Fibroblast of lung (primary cell): ENCODE data around the gene MAP2K5. TPM values are rescaled to one million over a fixed set of nuclear protein-coding genes. Genes with fewer than 3 reads are reported as not detected.

Source experiments
- DNase-seq, 2 donors: peaks; one replicate each; pipeline versions ENCODE4 v3.0.0 to v3.0.0-alpha.2; 2010; ENCODE audit warnings: low read depth in 2 of 2
- H2AFZ ChIP-seq: 2 replicates; pipeline ENCODE4 v1.5.1; 2012; ENCODE audit warnings: low read length, control low read depth, inconsistent platforms
- H3K27ac ChIP-seq: 2 replicates; pipeline ENCODE4 v1.5.1; 2011; ENCODE audit warnings: low read length, control low read depth; ENCODE audit not compliant: insufficient read depth
- H3K27me3 ChIP-seq: 2 replicates; pipeline ENCODE4 v1.5.1; 2011; ENCODE audit warnings: mild to moderate bottlenecking, low read length; ENCODE audit not compliant: control insufficient read depth, insufficient read depth
- H3K36me3 ChIP-seq: 2 replicates; pipeline ENCODE4 v1.5.1; 2011; ENCODE audit warnings: low read length; ENCODE audit not compliant: control insufficient read depth, insufficient read depth
- H3K4me1 ChIP-seq: 2 replicates; pipeline ENCODE4 v1.5.1; 2011; ENCODE audit warnings: low read length; ENCODE audit not compliant: control insufficient read depth, insufficient read depth; ENCODE audit errors: extremely low read depth
- H3K4me2 ChIP-seq: 2 replicates; pipeline ENCODE4 v1.5.1; 2011; ENCODE audit warnings: low read length, control low read depth; ENCODE audit not compliant: insufficient read depth; ENCODE audit errors: extremely low read depth
- H3K4me3 ChIP-seq, 4 experiments: fragments of 200-600 bp in 1 of 4; sonication (generic) in 1 of 4; replicated peaks in 1 of 4; 2 replicates each; pipeline ENCODE4 v1.5.1; 2011 to 2016; ENCODE audit warnings: low read length in 4 of 4, low read depth in 3 of 4, mild to moderate bottlenecking in 3 of 4, control low read depth in 2 of 4, inconsistent platforms in 1 of 4, mixed read lengths in 1 of 4; ENCODE audit not compliant: insufficient read depth in 1 of 4; ENCODE audit errors: control extremely low read depth in 1 of 4
- H3K79me2 ChIP-seq: 2 replicates; pipeline ENCODE4 v1.5.1; 2012; ENCODE audit warnings: mild to moderate bottlenecking, low read length, inconsistent platforms; ENCODE audit not compliant: control insufficient read depth, insufficient read depth
- H3K9ac ChIP-seq: 2 replicates; pipeline ENCODE4 v1.5.1; 2011; ENCODE audit warnings: mild to moderate bottlenecking, low read length, control low read depth; ENCODE audit not compliant: insufficient read depth
- H3K9me3 ChIP-seq: 2 replicates; pipeline ENCODE4 v1.5.1; 2012; ENCODE audit warnings: low read depth, low read length; ENCODE audit not compliant: control insufficient read depth, insufficient read depth
- H4K20me1 ChIP-seq: 2 replicates; pipeline ENCODE4 v1.5.1; 2011; ENCODE audit warnings: low read length; ENCODE audit not compliant: control insufficient read depth, insufficient read depth; ENCODE audit errors: extremely low read depth
- EZH2 ChIP-seq: IDR thresholded peaks from 2 replicates; pipeline ENCODE4 v1.5.1; 2012; ENCODE audit warnings: low read length, control low read depth, mild to moderate bottlenecking; ENCODE audit errors: missing control alignments
- polyA plus RNA-seq, 2 donors: library from polyadenylated mRNA; depleted of rRNA in 1 of 2; stranded (reverse) in 1 of 2; unstranded in 1 of 2; fragments of >200 nt; gene quantifications; 2 replicates each; pipeline ENCODE4 v1.2.1, GENCODE V29; 2011 to 2012; ENCODE audit warnings: missing spikeins in 1 of 2
- total RNA-seq: library from RNA; depleted of rRNA; stranded (reverse); fragments of >200 nt; gene quantifications from 2 replicates; pipeline ENCODE4 v1.2.1, GENCODE V29; 2014
- TF ChIP-seq, protein P1 (sequence below), 2 donors: IDR thresholded peaks in 1 of 2; conservative IDR thresholded peaks in 1 of 2; 1 replicate in 1 of 2; 2 replicates in 1 of 2; pipeline ENCODE4 v1.5.1; 2011 to 2012; ENCODE audit warnings: low read length in 2 of 2, control low read depth in 1 of 2, inconsistent platforms in 1 of 2, low read depth in 1 of 2, mild to moderate bottlenecking in 1 of 2

Gene MAP2K5
- total and polyA plus RNA-seq, 2 donors (not counting 1 experiment from before 2014, with no cell fraction given) = 5.7 to 10.2 TPM

DNA sequence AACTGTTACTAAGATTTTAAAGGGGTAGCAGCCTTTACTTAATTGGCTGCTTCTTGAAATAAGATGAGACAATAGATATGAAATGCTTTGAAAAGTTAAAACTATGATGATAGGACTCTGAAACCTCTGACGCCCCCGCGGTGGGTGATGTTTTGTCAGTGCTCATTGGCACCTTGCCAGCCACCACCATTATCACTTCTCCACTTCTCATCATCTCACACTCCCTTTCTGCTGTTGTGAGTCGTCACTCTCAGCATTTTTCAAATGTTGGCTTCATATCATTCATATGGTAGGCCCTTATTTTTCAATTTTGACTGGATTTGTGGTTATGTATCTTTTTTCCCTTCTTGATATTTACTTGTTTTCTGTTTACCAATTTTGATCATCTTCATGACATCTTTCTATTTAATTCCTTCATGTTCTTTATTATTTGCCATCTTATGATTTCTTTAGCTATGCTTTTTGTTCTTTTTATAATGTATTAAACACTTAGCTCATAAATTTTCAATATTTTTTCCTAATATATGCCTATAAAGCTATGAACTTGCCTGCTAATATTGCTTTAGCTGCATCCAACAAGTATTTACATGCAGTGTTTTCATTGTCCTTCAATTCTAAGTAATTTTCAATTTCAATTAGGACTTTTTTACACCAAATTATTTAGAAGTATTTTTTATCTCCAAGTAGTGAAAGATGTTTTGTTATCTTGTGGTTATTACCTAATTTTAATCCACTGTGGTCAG is 252.5 kb downstream of the MAP2K5 start:
- TF ChIP-seq EZH2 = no peak
- TF ChIP-seq, protein P1, sequence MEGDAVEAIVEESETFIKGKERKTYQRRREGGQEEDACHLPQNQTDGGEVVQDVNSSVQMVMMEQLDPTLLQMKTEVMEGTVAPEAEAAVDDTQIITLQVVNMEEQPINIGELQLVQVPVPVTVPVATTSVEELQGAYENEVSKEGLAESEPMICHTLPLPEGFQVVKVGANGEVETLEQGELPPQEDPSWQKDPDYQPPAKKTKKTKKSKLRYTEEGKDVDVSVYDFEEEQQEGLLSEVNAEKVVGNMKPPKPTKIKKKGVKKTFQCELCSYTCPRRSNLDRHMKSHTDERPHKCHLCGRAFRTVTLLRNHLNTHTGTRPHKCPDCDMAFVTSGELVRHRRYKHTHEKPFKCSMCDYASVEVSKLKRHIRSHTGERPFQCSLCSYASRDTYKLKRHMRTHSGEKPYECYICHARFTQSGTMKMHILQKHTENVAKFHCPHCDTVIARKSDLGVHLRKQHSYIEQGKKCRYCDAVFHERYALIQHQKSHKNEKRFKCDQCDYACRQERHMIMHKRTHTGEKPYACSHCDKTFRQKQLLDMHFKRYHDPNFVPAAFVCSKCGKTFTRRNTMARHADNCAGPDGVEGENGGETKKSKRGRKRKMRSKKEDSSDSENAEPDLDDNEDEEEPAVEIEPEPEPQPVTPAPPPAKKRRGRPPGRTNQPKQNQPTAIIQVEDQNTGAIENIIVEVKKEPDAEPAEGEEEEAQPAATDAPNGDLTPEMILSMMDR (conservative IDR thresholded peaks at IDR 0.05 in 1 of 2, IDR thresholded peaks at IDR 0.05 in 1 of 2; ENCODE audit: low read depth in 1 of 2, low read length in 2 of 2) = no peak
- no peak overlapping the region for H3K9ac ChIP-seq
- no peaks in the 10 kb centered on the region for H3K79me2 ChIP-seq

GRCh38 chr15:67796196-67797127 is 254.0 kb downstream of the MAP2K5 start:
- no peaks in the 10 kb centered on the region for H3K27me3 ChIP-seq
- TF ChIP-seq EZH2 = no peak
- TF ChIP-seq, protein P1 (conservative IDR thresholded peaks at IDR 0.05 in 1 of 2, IDR thresholded peaks at IDR 0.05 in 1 of 2; ENCODE audit: low read depth in 1 of 2, low read length in 2 of 2) = no peak
- H3K27ac ChIP-seq = no peak overlapping the region
- no peaks in the 10 kb centered on the region for H3K79me2 ChIP-seq
- H3K4me3 ChIP-seq = no peak overlapping the region
- no peak overlapping the region for H3K4me2 ChIP-seq
- no peaks in the 10 kb centered on the region for H3K36me3 ChIP-seq
- H2AFZ ChIP-seq = no peak overlapping the region
- no peak overlapping the region for H3K9ac ChIP-seq
- H3K9me3 ChIP-seq = no peaks in the 10 kb centered on the region
- no peak for DNase-seq
- H3K4me1 ChIP-seq = no peaks in the 10 kb centered on the region
- H4K20me1 ChIP-seq = no peaks in the 10 kb centered on the region

More for the DNA sequence above, 252.5 kb downstream of the MAP2K5 start:
- Histone ChIP-seq H3K4me3 (no peak overlapping the region), H3K36me3 (no peaks in the 10 kb centered on the region), H3K27ac (no peak overlapping the region), H3K4me2 (no peak overlapping the region), H3K27me3 (no peaks in the 10 kb centered on the region), H2AFZ (no peak overlapping the region), H4K20me1 (no peaks in the 10 kb centered on the region), H3K4me1 (no peaks in the 10 kb centered on the region), H3K9me3 (no peaks in the 10 kb centered on the region)
- DNase-seq = no peak

- TF ChIP-seq, protein P1 (conservative IDR thresholded peaks at IDR 0.05 in 1 of 2, IDR thresholded peaks at IDR 0.05 in 1 of 2; ENCODE audit: low read depth in 1 of 2, low read length in 2 of 2) = no peak
- TF ChIP-seq EZH2 = no peak
- no peaks in the 10 kb centered on the region for H3K27me3 ChIP-seq
- H3K4me2 ChIP-seq = no peak overlapping the region
- DNase-seq = no peak
- no peaks in the 10 kb centered on the region for H3K36me3 ChIP-seq
- H3K79me2 ChIP-seq = no peaks in the 10 kb centered on the region
- no peaks in the 10 kb centered on the region for H3K9me3 ChIP-seq
- H3K4me1 ChIP-seq = no peaks in the 10 kb centered on the region
- H3K9ac ChIP-seq = no peak overlapping the region
- H2AFZ ChIP-seq = no peak overlapping the region
- H3K4me3 ChIP-seq = no peak overlapping the region
- no peaks in the 10 kb centered on the region for H4K20me1 ChIP-seq
- no peak overlapping the region for H3K27ac ChIP-seq
Measured at GRCh38 chr15:67799801-67800205, 257.3 kb downstream of the MAP2K5 start.
